GM18526 (cell line): ENCODE measurements around the gene CACNA1A.

Experiments used
- POLR2A ChIP-seq: IDR thresholded peaks from 3 replicates; pipeline ENCODE4 v1.6.1; 2011; ENCODE audit not compliant: insufficient read length; ENCODE audit errors: extremely low read depth

CACNA1A gene

DNA sequence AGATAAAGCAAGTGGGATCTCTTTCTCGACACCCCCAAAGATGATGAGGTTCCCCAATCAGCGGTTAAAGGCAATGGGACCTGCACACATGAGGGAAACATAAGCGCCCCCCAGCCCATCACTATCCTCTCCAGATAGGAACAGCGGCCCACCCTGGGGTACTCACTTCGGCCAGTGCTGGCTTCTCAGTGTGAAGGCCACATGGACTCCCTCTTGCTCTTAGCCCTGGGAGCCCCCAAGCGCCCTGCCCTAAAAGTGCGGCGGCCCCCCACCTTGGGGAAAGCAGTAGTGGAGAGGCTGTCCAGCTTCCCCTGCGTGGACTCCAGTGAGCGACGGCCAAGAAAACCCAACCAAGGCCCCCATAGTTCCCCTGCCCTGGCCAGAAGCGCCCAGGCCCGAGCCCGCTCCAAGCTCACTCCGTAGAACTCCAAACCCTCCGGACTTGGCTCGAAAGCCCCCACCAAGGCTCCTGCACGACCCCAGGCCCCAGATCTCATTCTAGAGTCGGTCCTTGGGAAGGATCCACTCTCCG, 1.0 kb downstream of the CACNA1A start:
- no peak for TF ChIP-seq POLR2A

DNA sequence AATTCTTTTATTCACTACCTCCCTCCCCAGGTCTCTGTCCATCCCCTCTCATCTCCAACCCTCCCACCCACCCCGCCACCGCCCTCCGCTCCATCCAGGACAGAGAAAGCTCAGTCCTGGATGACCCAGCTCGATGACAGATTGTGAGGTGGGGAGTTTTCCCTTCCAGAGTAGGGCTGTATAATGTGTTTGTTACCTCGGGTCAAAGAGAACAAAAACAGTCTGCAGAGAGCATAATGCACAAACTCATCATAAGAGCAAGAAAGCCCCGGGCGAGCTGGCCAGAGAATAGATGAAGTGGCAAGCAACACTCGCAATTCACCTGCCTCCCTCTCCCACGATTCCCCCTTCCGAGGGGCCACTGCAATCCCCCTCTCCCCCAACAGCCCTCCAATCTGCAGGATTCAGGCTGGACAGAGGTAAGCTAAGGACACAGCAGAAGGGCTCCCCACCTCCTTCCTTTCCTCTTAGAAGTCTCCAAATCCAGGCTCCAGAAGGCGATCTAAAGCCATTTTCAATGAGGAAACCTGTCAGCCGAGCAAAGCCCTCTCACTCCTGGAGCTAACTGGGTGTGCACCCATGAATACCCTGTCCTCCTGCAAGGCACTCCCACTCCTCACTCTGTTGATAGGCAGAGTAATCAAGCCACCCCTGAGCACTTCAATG, 2.6 kb downstream of the CACNA1A start:
- TF ChIP-seq POLR2A: no peak

DNA sequence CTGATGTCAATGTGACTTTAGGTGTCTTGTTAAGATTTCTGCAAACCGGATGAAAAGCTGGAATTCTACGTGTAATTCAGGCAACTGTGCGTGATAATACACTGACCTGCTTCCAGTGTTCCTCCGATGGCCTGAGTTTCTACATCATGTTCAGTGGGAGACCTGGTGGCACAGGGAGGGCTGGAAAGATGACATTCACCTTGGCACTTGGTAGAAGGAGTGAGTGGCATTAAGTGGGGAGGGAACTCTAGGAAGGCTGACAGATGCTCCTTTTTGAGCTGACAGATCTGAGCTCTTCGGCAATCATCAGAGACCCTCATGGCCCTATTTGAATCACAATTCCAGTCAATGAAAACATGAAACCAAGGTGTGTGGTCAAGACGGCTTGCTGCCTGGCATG, 4.0 kb downstream of the CACNA1A start:
- no peak for TF ChIP-seq POLR2A

DNA sequence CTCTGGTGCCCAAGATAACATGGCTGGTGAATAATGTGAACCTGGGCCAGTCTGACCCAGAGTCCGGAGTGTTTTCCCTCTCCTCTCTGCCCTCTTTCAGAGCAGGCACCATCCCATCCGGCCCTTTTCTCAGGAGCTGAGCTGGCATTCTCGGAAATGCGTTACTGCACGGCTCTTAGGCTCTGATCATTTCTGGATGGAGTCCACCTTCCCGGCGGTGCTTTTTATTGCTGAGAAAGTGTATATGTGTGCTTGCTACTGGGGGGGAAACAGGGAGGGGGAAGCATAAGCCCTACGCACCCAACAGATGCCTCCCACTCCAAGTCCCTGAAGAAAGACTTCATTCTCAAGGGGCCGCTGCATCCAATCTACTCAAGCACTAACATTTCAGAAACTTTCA, 6.6 kb downstream of the CACNA1A start:
- TF ChIP-seq POLR2A: no peak

DNA sequence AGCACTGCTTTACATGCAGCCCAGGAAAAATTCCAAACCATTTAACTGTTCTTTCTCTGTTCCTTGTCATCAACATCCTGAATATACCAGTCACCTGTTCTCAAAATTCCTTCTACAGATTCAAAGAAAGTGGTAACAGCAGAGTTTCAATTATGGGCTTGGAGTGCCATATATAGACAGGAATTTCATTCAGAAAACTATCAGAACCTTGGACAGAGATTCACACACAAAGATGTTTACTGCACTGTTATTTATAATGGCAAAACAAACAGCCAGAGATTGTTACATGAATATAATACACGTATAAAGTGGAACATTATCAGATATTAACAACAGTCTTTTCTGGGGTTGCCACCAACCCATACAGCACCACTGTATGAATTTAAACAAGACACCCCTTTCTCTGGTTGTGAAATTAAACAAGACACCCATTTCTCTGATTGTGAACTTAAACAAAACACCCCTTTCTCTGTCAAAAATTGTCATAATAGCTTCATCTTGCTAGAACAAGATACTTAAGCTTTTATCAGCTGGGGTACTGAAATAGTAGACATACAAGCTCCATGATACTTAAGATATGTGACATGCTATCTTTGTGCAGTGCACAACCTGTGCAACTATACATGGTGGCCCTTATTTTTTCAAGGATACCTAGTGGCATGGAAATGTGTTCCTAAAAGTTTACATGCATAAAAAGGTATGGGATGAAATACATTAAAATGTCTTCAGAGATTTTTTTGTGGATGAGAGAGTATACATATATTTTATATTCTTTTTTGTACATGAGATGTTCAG, 12.6 kb downstream of the CACNA1A start:
- no peak for TF ChIP-seq POLR2A

DNA sequence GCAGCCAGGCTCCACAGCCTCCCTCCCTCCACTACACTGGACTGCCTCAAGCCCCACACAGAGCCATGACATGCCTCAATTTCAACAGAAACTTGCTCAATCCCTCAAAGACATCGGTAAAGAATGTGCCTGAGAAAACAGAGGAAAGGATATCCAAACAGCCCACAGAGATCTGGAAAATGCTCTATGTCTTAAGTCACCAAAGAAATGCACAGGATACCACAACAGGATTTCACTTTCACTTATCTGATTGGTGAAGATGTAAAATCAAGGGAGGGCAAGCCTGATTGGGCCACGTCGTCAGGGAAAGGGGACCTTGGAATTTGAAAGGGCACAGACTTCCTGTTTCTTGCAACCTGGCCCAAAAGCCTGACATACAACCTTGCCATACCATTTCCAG, 14.2 kb downstream of the CACNA1A start:
- no peak for TF ChIP-seq POLR2A

DNA sequence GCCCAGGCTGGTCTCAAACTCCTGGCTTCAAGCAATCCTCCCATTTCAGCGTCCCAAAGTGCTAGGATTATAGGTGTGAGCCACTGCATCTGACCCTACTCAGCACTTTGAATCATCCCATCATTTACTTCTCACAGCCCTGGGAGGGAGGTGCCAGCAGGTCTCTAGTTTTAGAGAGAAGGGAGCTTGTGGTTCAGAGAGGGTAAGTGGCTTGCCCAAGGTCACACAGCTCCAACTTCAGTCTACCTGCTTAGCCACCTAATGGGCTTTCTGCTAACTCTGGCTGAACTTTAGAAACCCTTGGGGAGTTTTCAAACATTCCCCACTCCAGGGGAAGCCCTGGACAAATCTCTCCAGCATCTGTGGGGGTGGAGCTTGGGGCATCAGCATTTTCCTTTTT, 18.3 kb downstream of the CACNA1A start:
- no peak for TF ChIP-seq POLR2A

DNA sequence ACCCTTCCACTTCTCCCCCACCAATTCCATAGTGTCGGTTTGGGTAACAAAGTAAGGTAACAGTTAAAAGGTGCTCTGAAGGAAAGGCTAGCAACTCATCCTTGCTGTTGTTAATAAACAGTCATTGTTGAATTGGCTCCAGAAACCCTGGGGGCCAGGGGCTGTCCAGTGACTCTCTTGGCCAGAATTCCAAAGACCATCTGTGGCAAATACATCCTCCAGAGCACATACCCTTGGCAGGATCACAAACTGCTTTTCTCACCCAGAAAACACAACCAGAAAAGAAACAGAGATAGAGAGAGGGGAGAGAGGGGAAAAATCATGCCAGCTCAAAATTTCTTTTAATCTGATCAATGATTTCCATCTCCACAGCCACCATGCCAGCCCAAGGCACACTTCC, 22.1 kb downstream of the CACNA1A start:
- TF ChIP-seq POLR2A: no peak

DNA sequence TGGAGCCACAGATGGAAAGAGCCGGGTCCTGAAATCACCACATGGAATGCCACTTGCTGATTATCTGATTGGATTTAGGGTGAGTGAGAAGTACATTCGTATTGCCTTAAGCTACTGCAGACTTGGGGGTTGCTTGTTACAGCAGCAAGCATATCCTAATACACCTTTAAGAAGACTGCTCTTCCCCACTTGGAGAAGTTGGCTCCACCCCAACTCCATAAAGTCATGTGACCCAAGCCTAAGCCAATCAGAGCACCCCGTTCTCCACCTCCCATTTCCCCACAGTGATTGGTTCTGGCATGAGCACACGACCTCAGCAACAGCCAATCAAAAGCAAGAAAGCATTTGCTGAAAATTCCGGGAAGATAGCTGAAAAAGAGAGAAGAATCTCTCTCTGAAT, 23.1 kb downstream of the CACNA1A start:
- TF ChIP-seq POLR2A: no peak

DNA sequence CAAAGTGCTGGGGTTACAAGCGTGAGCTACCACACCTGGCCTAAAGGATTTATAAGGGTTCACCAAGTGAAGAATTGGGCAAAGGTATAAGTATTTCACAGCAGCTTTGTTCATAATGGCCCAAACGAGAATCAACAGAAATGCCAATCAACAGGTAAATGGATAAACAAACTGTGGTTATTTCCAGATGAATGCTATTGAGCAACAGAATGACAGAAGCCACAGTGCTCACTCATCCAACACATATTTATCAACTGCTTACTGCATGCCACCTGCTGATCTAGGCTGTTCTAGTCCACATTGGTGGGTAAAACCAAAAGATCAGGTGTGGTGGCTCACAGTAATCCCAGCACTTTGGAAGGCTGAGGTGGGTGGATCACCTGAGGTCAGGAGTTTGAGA, 27.7 kb downstream of the CACNA1A start:
- no peak for TF ChIP-seq POLR2A

DNA sequence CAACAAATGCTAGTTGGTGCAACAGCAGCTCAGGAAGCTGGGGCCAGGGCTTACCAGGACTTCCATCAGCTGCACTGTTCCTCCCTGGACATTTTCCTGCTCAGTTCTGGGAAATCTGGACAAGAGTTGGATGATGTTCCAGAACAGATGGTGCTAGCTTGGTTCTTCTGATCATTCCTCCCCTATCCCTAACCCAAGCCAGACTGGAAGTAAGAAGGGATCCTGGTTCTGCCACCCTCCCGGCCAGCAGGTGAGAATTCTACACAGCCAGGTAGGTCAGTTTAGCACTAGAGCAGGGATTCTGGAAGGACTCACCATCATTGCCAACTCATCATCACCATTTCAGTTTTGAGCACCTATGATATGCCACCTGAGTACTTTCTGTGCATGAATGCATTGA, 30.2 kb downstream of the CACNA1A start:
- TF ChIP-seq POLR2A: no peak

DNA sequence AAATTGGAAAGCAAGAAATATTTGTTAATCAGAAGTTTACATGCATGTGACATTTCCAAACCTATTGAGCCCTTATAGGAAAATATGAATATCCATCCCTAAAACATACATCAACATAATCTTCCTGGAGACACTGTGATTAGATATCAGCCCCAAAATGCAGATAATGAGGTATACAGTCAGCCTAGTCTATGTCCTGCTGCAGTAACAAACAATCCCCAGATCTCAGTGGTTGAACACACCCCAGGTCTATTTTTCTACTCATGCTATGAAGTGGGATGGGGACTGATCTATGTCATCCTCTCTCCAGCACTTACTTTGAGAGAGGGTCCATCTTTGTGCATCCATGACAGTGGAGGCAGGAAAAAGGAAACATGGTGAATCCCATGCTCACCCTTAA, 31.2 kb downstream of the CACNA1A start:
- TF ChIP-seq POLR2A: no peak

DNA sequence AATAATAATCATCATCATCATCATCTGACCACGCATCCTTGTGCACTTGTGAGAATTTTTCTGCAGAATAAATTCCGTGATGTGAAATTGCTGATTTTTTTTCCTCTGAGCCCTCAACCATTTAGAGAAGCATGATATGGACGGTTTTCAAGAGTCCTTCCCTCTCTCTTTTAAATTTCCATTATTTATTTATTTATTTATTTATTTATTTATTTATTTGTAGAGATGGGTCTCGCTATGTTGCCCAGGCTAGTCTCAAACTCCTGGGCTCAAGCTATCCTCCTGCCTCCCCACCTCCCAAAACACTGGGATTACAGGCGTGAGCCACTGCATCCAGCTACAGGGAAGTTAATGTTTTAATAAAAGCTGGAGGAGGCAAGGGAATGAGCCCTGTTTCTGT, 39.6 kb downstream of the CACNA1A start:
- no peak for TF ChIP-seq POLR2A

DNA sequence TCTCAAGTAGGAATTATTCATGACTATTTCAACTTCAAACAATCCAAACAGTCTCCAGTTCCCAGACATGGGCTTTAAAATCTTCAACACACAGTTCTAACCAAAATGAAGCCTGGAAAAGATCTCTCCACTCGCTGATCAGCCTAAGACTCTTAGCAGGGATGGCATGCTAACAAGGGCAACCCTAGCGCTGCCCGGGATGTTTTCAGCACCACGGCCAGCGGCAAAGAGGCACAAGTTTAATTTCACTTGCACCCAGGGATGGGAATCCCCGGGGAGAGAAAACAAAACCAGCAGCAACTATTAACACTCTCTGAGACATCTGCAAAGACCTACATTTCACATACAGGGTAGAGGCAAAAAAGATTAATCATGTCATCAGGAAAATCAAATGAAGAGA, 43.0 kb downstream of the CACNA1A start:
- no peak for TF ChIP-seq POLR2A

DNA sequence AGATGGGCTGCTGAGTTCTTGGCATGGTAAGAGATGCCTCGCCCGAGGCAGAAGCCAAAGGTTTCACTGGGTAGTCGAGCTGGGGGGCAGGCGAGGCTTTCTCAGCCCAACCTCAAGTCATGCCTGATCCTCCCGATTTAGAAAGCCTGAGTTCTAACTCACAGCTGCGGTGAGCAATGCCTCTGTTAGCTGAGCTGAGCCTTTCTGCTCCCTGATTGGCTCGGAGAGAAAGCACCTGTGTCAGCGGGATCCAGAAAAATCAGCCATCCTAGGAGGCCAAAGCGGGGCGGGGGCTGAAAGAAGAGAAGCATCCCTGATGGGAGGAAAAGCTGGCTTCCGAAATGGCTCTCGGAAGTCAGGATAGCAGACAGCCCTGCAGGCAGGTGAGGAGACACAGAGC, 44.7 kb downstream of the CACNA1A start:
- TF ChIP-seq POLR2A: no peak

DNA sequence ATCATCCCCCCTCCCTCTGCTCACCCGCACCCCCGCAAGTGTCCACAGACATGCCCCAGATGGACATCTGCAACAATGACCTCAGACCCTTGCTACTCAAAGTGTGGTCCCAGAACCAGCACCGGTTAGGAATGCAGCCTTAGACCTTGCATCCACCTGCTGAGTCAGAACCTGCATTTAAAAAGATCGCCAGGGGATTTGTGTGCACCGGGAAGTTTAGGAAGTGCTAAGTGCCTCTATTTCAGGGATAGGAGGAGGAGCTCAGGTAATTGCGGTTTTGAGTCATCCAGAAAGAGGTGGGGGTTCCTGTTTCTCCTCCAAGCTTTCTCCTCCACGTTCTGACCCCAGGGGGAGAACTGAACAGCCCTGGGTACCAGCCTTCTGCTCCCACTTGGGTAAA, 46.2 kb downstream of the CACNA1A start:
- no peak for TF ChIP-seq POLR2A
